Right atrium auricular region (tissue), 2 donors: ENCODE results near the gene DCST1. TPM values are rescaled to one million over a fixed set of nuclear protein-coding genes. Genes with fewer than 3 reads are reported as not detected.

ENCODE experiments used
- DNase-seq: peaks from one replicate; pipeline ENCODE4 v3.0.0-alpha.2; 2019; ENCODE audit warnings: low spot score
- H3K27ac ChIP-seq, 2 donors: fragments of 200-600 bp; sonication (generic); 1 replicate in 1 of 2; 2 replicates in 1 of 2; pipeline ENCODE4 v1.5.1; 2016 to 2019
- H3K27me3 ChIP-seq, 2 donors: fragments of 200-600 bp; sonication (generic); one replicate each; pipeline versions ENCODE4 v1.5.1 to v1.6.0; 2017 to 2019
- H3K36me3 ChIP-seq: fragments of 200-600 bp; sonication (generic); one replicate; pipeline ENCODE4 v1.5.1; 2016
- H3K4me1 ChIP-seq, 2 donors: fragments of 200-600 bp; sonication (generic); one replicate each; pipeline versions ENCODE4 v1.5.1 to v1.6.0; 2017 to 2019
- H3K4me3 ChIP-seq, 2 donors: fragments of 200-600 bp; sonication (generic); 1 replicate in 1 of 2; 2 replicates in 1 of 2; pipeline ENCODE4 v1.5.1; 2017 to 2019; ENCODE audit warnings: mild to moderate bottlenecking in 1 of 2, moderate library complexity in 1 of 2
- H3K9me3 ChIP-seq, 2 donors: fragments of 200-600 bp; sonication (generic); one replicate each; pipeline ENCODE4 v1.5.1; 2019
- CTCF ChIP-seq, 2 donors: fragments of 200-600 bp; sonication (generic); IDR thresholded peaks; one replicate each; pipeline ENCODE4 v1.5.1; 2019; ENCODE audit warnings: antibody characterized with exemption in 2 of 2
- total RNA-seq, 2 donors: library from RNA; depleted of rRNA; stranded (reverse); fragments of >200 nt; gene quantifications; one replicate each; pipeline ENCODE4 v1.1.0, GENCODE V29; 2016

Gene DCST1
- total RNA-seq, 2 donors from 2014 or later = not detected

GRCh38 chr1:155032886-155033285, 738 bp upstream of the DCST1 start:
- no peaks in the 10 kb centered on the region for H3K36me3 ChIP-seq
- H3K27me3 ChIP-seq = no peaks in the 10 kb centered on the region
- H3K27ac ChIP-seq = no peak overlapping the region
- H3K4me3 ChIP-seq = no peak overlapping the region
- no peaks in the 10 kb centered on the region for H3K9me3 ChIP-seq
- TF ChIP-seq CTCF (IDR thresholded peaks at IDR 0.05) = no peak
- no peak for DNase-seq
- no peaks in the 10 kb centered on the region for H3K4me1 ChIP-seq

GRCh38 chr1:155034318-155035208, 939 bp downstream of the DCST1 start:
- no peak for DNase-seq
- H3K27me3 ChIP-seq = no peaks in the 10 kb centered on the region
- TF ChIP-seq CTCF (IDR thresholded peaks at IDR 0.05) = no peak
- H3K27ac ChIP-seq = no peak overlapping the region
- H3K36me3 ChIP-seq = no peaks in the 10 kb centered on the region
- H3K4me3 ChIP-seq = no peak overlapping the region
- no peaks in the 10 kb centered on the region for H3K9me3 ChIP-seq
- peaks cover 0 to 9% of the 10 kb centered on the region in 2 donors for H3K4me1 ChIP-seq

GRCh38 chr1:155035936-155036335, 2.3 kb downstream of the DCST1 start:
- no peak overlapping the region for H3K4me3 ChIP-seq
- no peaks in the 10 kb centered on the region for H3K9me3 ChIP-seq
- no peaks in the 10 kb centered on the region for H3K27me3 ChIP-seq
- DNase-seq = no peak
- H3K4me1 ChIP-seq = peaks cover 0 to 9% of the 10 kb centered on the region in 2 donors
- no peak overlapping the region for H3K27ac ChIP-seq
- no peaks in the 10 kb centered on the region for H3K36me3 ChIP-seq
- no peak for TF ChIP-seq CTCF (IDR thresholded peaks at IDR 0.05)

GRCh38 chr1:155037043-155037442, 3.4 kb downstream of the DCST1 start:
- Histone ChIP-seq H3K4me1 (peaks cover 0 to 9% of the 10 kb centered on the region in 2 donors), H3K4me3 (no peak overlapping the region), H3K27ac (no peak overlapping the region), H3K27me3 (no peaks in the 10 kb centered on the region), H3K36me3 (no peaks in the 10 kb centered on the region), H3K9me3 (no peaks in the 10 kb centered on the region)
- DNase-seq = no peak
- no peak for TF ChIP-seq CTCF (IDR thresholded peaks at IDR 0.05)

GRCh38 chr1:155037851-155038441, 4.3 kb downstream of the DCST1 start:
- H3K36me3 ChIP-seq = no peaks in the 10 kb centered on the region
- H3K4me1 ChIP-seq = peaks cover 0 to 9% of the 10 kb centered on the region in 2 donors
- H3K27ac ChIP-seq = no peak overlapping the region
- no peak overlapping the region for H3K4me3 ChIP-seq
- H3K27me3 ChIP-seq = no peaks in the 10 kb centered on the region
- no peaks in the 10 kb centered on the region for H3K9me3 ChIP-seq
- no peak for TF ChIP-seq CTCF (IDR thresholded peaks at IDR 0.05)
- DNase-seq = no peak
